Activated CD8-positive, alpha-beta T cell treated with anti-CD3 and anti-CD28 coated beads for 36 hours (primary cell): ENCODE results near the gene FBRSL1. TPM values are rescaled to one million over a fixed set of nuclear protein-coding genes. Genes with fewer than 3 reads are reported as not detected.

ENCODE experiments used
- ATAC-seq: fragments of 200-7000 bp; cut with Tn5 transposase; one replicate; pipeline ENCODE4 v1.10.0; 2021; ENCODE audit warnings: mild to moderate bottlenecking, moderate library complexity
- CTCF ChIA-PET: fragments of 350-600 bp; sonication (Branson Sonifier 250); formaldehyde crosslinking; loops from one replicate; lab custom pipeline; 2021; ENCODE audit warnings: antibody characterized with exemption; lab: Charles Lee
- POLR2A ChIA-PET: fragments of 350-600 bp; sonication (Branson Sonifier 250); formaldehyde crosslinking; loops from one replicate; lab custom pipeline; 2021; ENCODE audit warnings: antibody characterized with exemption; lab: Charles Lee
- DNase-seq: peaks from one replicate; pipeline ENCODE4 v3.0.0-alpha.2; 2020
- H3K27ac Mint-ChIP-seq: one replicate; pipeline ENCODE4 v1.8.0; 2021; ENCODE audit warnings: mild to moderate bottlenecking, mixed read lengths
- H3K27me3 Mint-ChIP-seq: one replicate; pipeline ENCODE4 v1.8.0; 2021; ENCODE audit warnings: mixed read lengths
- H3K36me3 Mint-ChIP-seq: one replicate; pipeline ENCODE4 v1.8.0; 2021; ENCODE audit warnings: low read depth, mixed read lengths
- H3K4me1 Mint-ChIP-seq: one replicate; pipeline ENCODE4 v1.8.0; 2021; ENCODE audit warnings: low read depth, mixed read lengths
- H3K4me3 Mint-ChIP-seq: one replicate; pipeline ENCODE4 v1.8.0; 2021; ENCODE audit warnings: mild to moderate bottlenecking, moderate library complexity, mixed read lengths
- H3K9me3 Mint-ChIP-seq: one replicate; pipeline ENCODE4 v1.8.0; 2021; ENCODE audit warnings: mixed read lengths
- intact Hi-C: fragments of 100-400 bp; cut with micrococcal nuclease; formaldehyde crosslinking; loops from one replicate; pipeline ENCODE4 v1.10.0; 2022
- total RNA-seq, 2 experiments: library from RNA; stranded (reverse); gene quantifications; one replicate each; pipeline ENCODE4 v1.2.3, GENCODE V29; 2021
- TF ChIP-seq, protein P1 (sequence below): fragments of 200-600 bp; IDR thresholded peaks from one replicate; pipeline ENCODE4 v1.8.0; 2022; ENCODE audit warnings: antibody characterized with exemption, mild to moderate bottlenecking

Gene FBRSL1
- total RNA-seq, 2 experiments from 2014 or later: 41.4 to 48.1 TPM

DNA sequence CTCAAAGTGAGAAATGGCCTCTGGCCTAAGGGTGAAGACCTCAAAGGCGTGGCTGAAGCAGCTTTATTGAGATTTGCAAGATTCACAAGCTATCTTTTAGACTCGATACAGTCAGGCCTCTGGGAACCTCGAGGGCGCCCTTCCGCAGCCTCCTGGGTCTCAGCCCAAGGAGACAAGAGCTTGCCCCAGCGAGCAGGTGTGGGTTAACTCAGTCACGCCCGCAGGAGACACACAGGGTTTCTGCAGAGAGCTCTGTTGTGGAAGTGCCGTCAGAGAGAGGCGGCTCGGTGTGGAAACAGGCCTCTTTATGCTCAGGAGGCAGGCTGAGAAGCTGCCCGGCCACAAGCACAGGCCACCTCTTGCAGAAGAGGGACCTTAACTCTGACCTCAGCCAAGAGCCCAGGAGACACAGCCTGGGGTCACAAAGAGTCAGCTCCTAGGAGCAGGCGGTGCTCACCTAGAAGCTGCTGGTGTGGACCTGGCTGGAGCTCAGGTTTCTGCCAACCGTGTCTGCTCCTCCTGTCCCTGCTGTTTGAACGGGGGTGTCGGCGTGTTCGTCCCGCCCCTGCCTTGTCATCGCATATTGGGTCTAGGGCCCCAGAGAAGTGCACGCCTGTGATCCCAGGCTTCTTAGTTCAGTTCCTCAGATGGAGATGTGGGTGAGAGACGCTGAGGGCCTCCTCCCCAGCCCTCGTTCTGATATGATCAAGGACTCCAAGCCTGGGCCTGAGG is 42.1 kb upstream of the FBRSL1 start:
- TF ChIP-seq, protein P1, sequence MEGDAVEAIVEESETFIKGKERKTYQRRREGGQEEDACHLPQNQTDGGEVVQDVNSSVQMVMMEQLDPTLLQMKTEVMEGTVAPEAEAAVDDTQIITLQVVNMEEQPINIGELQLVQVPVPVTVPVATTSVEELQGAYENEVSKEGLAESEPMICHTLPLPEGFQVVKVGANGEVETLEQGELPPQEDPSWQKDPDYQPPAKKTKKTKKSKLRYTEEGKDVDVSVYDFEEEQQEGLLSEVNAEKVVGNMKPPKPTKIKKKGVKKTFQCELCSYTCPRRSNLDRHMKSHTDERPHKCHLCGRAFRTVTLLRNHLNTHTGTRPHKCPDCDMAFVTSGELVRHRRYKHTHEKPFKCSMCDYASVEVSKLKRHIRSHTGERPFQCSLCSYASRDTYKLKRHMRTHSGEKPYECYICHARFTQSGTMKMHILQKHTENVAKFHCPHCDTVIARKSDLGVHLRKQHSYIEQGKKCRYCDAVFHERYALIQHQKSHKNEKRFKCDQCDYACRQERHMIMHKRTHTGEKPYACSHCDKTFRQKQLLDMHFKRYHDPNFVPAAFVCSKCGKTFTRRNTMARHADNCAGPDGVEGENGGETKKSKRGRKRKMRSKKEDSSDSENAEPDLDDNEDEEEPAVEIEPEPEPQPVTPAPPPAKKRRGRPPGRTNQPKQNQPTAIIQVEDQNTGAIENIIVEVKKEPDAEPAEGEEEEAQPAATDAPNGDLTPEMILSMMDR: no peak
- ChIA-PET CTCF (interaction anchor here (1.0 to 2.9 kb wide), 4 partner anchors 34 to 295 kb away, joined by 3 to 8 read pairs (median 3); no protein-coding TSS in a partner anchor), POLR2A (interaction anchor here (1.1 to 1.2 kb wide), 2 partner anchors 10 to 162 kb away, joined by 3 to 6 read pairs; no protein-coding TSS in a partner anchor)
- Mint-ChIP-seq H3K36me3 (peaks cover 2% of the 10 kb centered on the region), H3K27me3 (no peaks in the 10 kb centered on the region), H3K4me3 (no peak overlapping the region), H3K27ac (no peak overlapping the region), H3K9me3 (no peaks in the 10 kb centered on the region), H3K4me1 (peaks cover 53% of the 10 kb centered on the region)
- no peak for ATAC-seq
- intact Hi-C loops: no loop called here
- DNase-seq: no peak

GRCh38 chr12:132448463-132448820 is 41.5 kb upstream of the FBRSL1 start:
- CTCF ChIA-PET: interaction anchor here (1.0 to 2.9 kb wide), 3 partner anchors 35 to 113 kb away, joined by 3 to 8 read pairs (median 3); no protein-coding TSS in a partner anchor
- intact Hi-C loops: no loop called here
- Mint-ChIP-seq H3K4me1 (peaks cover 49% of the 10 kb centered on the region), H3K27me3 (no peaks in the 10 kb centered on the region), H3K9me3 (no peaks in the 10 kb centered on the region), H3K27ac (no peak overlapping the region), H3K4me3 (no peak overlapping the region), H3K36me3 (peaks cover 2% of the 10 kb centered on the region)
- TF ChIP-seq, protein P1: no peak
- DNase-seq (no peak), ATAC-seq (no peak)
- POLR2A ChIA-PET: interaction anchor here (1.1 to 1.2 kb wide), 2 partner anchors 12 to 161 kb away, joined by 3 read pairs; no protein-coding TSS in a partner anchor

GRCh38 chr12:132449565-132450417 is 40.2 kb upstream of the FBRSL1 start:
- H3K27me3 Mint-ChIP-seq: no peaks in the 10 kb centered on the region
- peaks cover 1% of the 10 kb centered on the region for H3K36me3 Mint-ChIP-seq
- intact Hi-C loops: no loop called here
- H3K9me3 Mint-ChIP-seq: no peaks in the 10 kb centered on the region
- ATAC-seq (no peak), DNase-seq (peak; percentile 54)
- ChIA-PET POLR2A (interaction anchor here (1.2 kb wide), 1 partner anchor 11 kb away, joined by 3 read pairs; no protein-coding TSS in a partner anchor), CTCF (interaction anchor here (1.5 to 1.7 kb wide), 2 partner anchors 11 to 74 kb away, joined by 7 read pairs; no protein-coding TSS in a partner anchor)
- H3K4me3 Mint-ChIP-seq: no peak overlapping the region
- peaks cover 40% of the 10 kb centered on the region for H3K4me1 Mint-ChIP-seq
- TF ChIP-seq, protein P1: no peak
- H3K27ac Mint-ChIP-seq: peak overlapping the region; percentile 33

- ChIA-PET POLR2A (no interaction called here), CTCF (interaction anchor here (1.5 to 1.7 kb wide), 2 partner anchors 10 to 73 kb away, joined by 7 read pairs; no protein-coding TSS in a partner anchor)
- TF ChIP-seq, protein P1: no peak
- H3K36me3 Mint-ChIP-seq: no peaks in the 10 kb centered on the region
- ATAC-seq: no peak
- peaks cover 34% of the 10 kb centered on the region for H3K4me1 Mint-ChIP-seq
- H3K27ac Mint-ChIP-seq: no peak overlapping the region
- H3K27me3 Mint-ChIP-seq: no peaks in the 10 kb centered on the region
- no peak for DNase-seq
- H3K4me3 Mint-ChIP-seq: no peak overlapping the region
- intact Hi-C loops: no loop called here
- H3K9me3 Mint-ChIP-seq: no peaks in the 10 kb centered on the region
These were observed 39.4 kb upstream of the FBRSL1 start for GRCh38 chr12:132450418-132451171.
